H1 (cell line): Measurements from ENCODE around the gene RPL36A.

ENCODE experiments used
- CEBPB ChIP-seq: IDR thresholded peaks from 2 replicates; pipeline ENCODE4 v1.6.1; 2012; ENCODE audit warnings: low read depth, low read length
- CTCF ChIP-seq, 3 experiments: IDR thresholded peaks; 1 replicate in 2 of 3; 2 replicates in 1 of 3; pipeline versions ENCODE4 v1.5.1 to v1.6.1; 2011; ENCODE audit warnings: low read length in 3 of 3, mild to moderate bottlenecking in 3 of 3, inconsistent platforms in 2 of 3, low read depth in 1 of 3, moderate library complexity in 1 of 3; ENCODE audit not compliant: insufficient read depth in 1 of 3; ENCODE audit errors: control extremely low read depth in 1 of 3
- E2F6 ChIP-seq: IDR thresholded peaks from 2 replicates; pipeline ENCODE4 v1.6.1; 2012; ENCODE audit warnings: inconsistent platforms
- JUND ChIP-seq: IDR thresholded peaks from 2 replicates; pipeline ENCODE4 v1.6.1; 2011; ENCODE audit warnings: mild to moderate bottlenecking, improper control_type of control experiment, low read length
- MAX ChIP-seq: IDR thresholded peaks from 2 replicates; pipeline ENCODE4 v1.6.1; 2012; ENCODE audit warnings: inconsistent platforms
- NRF1 ChIP-seq: IDR thresholded peaks from 2 replicates; pipeline ENCODE4 v1.6.1; 2011; ENCODE audit warnings: mild to moderate bottlenecking, low read depth, low read length, improper control_type of control experiment
- POLR2A ChIP-seq, 2 experiments: IDR thresholded peaks; 1 replicate in 1 of 2; 2 replicates in 1 of 2; pipeline ENCODE4 v1.6.1; 2011; ENCODE audit warnings: low read depth in 2 of 2, low read length in 2 of 2, mild to moderate bottlenecking in 2 of 2; ENCODE audit errors: control extremely low read depth in 1 of 2
- POLR2AphosphoS5 ChIP-seq: IDR thresholded peaks from 2 replicates; pipeline ENCODE4 v1.6.1; 2011; ENCODE audit warnings: low read depth, low read length
- RFX5 ChIP-seq: IDR thresholded peaks from 2 replicates; pipeline ENCODE4 v1.6.1; 2011; ENCODE audit warnings: low read depth, low read length, improper control_type of control experiment, borderline replicate concordance
- SIX5 ChIP-seq: IDR thresholded peaks from 2 replicates; pipeline ENCODE4 v1.6.1; 2011; ENCODE audit warnings: mild to moderate bottlenecking, low read depth, low read length
- YY1 ChIP-seq: IDR thresholded peaks from 2 replicates; pipeline ENCODE4 v1.6.1; 2011; ENCODE audit warnings: low read depth, mild to moderate bottlenecking, low read length
- TF ChIP-seq, protein P1 (sequence below): IDR thresholded peaks from 2 replicates; pipeline ENCODE4 v1.6.1; 2011; ENCODE audit warnings: low read depth, mild to moderate bottlenecking, low read length; ENCODE audit not compliant: insufficient read depth

DNA sequence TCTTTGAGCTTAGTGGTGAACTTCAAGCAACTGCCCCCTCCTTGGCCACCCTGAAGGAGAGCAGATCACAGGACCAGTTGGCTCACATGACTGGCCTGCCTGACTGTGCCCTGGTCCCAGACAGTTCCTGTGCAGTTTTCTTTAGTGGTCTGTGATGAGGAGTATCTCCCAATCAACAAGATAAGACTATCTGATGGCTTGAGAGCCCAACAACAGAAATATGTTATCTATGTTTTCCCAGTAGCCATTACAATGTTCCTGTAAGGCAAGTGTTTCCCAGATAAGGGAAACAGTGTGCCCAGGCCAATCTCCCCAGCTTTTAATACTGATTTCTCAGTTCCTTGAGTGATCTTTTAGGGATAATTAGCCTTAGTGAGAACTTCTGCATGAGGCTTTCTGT lies 28.1 kb upstream of the RPL36A start:
- no peak for TF ChIP-seq CTCF (IDR thresholded peaks at IDR 0.05; ENCODE audit: control extremely low read depth in 1 of 3, insufficient read depth in 1 of 3, low read depth in 1 of 3, low read length in 3 of 3)
- TF ChIP-seq POLR2AphosphoS5, result no peak
- TF ChIP-seq, protein P1, sequence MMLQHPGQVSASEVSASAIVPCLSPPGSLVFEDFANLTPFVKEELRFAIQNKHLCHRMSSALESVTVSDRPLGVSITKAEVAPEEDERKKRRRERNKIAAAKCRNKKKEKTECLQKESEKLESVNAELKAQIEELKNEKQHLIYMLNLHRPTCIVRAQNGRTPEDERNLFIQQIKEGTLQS, result no peak
- no peak for TF ChIP-seq RFX5
- TF ChIP-seq POLR2A (IDR thresholded peaks at IDR 0.05; ENCODE audit: control extremely low read depth in 1 of 2, low read depth in 2 of 2, low read length in 2 of 2), result no peak
- TF ChIP-seq JUND, result no peak
- TF ChIP-seq YY1, result no peak
- no peak for TF ChIP-seq E2F6
- no peak for TF ChIP-seq MAX
- no peak for TF ChIP-seq SIX5
- no peak for TF ChIP-seq NRF1
- no peak for TF ChIP-seq CEBPB
